ENCODE measurements around the gene ZNF354B. TPM values are rescaled to one million over a fixed set of nuclear protein-coding genes. Genes with fewer than 3 reads are reported as not detected.
"Not testable (repeated sequence)": the region's sequence is repeated elsewhere in the genome, so short reads cannot be mapped to it uniquely, and the experiment has no call there.

Gene ZNF354B
- total RNA-seq, 1 donor from 2014 or later = 8.3 TPM

- Histone ChIP-seq H3K27ac (no peak overlapping the region), H3K9me3 (no peaks in the 10 kb centered on the region), H3K27me3 (no peaks in the 10 kb centered on the region), H3K4me1 (no peaks in the 10 kb centered on the region), H3K4me3 (no peak overlapping the region), H3K36me3 (no peaks in the 10 kb centered on the region)
- intact Hi-C loops (cut with DNase I) = no loop called here
- no peak for DNase-seq (ENCODE audit: low spot score in 2 of 2)
- TF ChIP-seq, protein P1, sequence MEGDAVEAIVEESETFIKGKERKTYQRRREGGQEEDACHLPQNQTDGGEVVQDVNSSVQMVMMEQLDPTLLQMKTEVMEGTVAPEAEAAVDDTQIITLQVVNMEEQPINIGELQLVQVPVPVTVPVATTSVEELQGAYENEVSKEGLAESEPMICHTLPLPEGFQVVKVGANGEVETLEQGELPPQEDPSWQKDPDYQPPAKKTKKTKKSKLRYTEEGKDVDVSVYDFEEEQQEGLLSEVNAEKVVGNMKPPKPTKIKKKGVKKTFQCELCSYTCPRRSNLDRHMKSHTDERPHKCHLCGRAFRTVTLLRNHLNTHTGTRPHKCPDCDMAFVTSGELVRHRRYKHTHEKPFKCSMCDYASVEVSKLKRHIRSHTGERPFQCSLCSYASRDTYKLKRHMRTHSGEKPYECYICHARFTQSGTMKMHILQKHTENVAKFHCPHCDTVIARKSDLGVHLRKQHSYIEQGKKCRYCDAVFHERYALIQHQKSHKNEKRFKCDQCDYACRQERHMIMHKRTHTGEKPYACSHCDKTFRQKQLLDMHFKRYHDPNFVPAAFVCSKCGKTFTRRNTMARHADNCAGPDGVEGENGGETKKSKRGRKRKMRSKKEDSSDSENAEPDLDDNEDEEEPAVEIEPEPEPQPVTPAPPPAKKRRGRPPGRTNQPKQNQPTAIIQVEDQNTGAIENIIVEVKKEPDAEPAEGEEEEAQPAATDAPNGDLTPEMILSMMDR (IDR thresholded peaks at IDR 0.05) = no peak
Observed at GRCh38 chr5:178826216-178826615, 33.5 kb upstream of the ZNF354B start.

DNA sequence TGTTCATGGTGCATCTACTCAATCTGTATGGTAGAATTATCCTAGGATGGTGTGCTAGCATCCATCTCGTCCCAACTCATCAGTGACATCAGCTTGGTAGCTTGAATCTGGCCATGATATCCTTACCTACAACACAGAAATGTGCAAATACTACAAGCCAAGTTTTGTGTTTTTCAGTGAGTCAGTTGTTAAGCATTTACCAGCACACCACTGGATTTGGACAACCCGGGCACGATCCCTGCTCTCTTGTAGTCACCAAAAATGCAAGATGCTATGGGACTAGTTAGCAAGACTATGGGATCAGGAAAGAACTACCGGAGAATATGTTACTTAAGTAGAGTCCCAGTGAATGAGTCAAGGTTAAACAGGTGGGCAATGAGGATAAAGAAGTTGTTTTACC is 32.1 kb upstream of the ZNF354B start:
- no peaks in the 10 kb centered on the region for H3K36me3 ChIP-seq
- no peaks in the 10 kb centered on the region for H3K4me1 ChIP-seq
- no peaks in the 10 kb centered on the region for H3K9me3 ChIP-seq
- intact Hi-C loops (cut with DNase I) = no loop called here
- H3K4me3 ChIP-seq = no peak overlapping the region
- DNase-seq (ENCODE audit: low spot score in 2 of 2) = no peak
- H3K27me3 ChIP-seq = no peaks in the 10 kb centered on the region
- TF ChIP-seq, protein P1 (IDR thresholded peaks at IDR 0.05) = no peak
- no peak overlapping the region for H3K27ac ChIP-seq

DNA sequence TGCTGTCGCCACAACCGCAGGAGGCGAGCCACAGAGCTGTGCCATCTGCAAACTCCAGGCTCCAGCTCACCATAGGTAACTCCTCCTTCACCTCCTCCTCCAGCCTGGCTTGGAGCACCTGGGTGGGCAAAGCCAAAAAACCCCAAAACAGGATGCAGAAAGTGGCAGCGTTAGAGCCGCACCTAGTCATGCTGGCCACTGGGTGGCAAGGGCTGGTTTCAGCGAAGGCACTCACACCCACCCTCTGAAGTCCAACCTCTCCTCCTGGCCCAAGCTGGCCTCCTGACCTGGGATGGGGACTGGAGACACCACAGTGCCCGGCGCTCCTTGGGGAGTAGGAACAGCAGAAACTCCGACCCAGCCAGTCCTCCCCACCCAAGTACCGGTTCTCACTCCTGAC is 28.7 kb upstream of the ZNF354B start:
- Histone ChIP-seq H3K4me3 (no peak overlapping the region), H3K4me1 (no peaks in the 10 kb centered on the region), H3K36me3 (no peaks in the 10 kb centered on the region), H3K27me3 (no peaks in the 10 kb centered on the region), H3K27ac (no peak overlapping the region), H3K9me3 (no peaks in the 10 kb centered on the region)
- no peak for DNase-seq (ENCODE audit: low spot score in 2 of 2)
- TF ChIP-seq, protein P1 (IDR thresholded peaks at IDR 0.05) = no peak
- intact Hi-C loops (cut with DNase I) = no loop called here

DNA sequence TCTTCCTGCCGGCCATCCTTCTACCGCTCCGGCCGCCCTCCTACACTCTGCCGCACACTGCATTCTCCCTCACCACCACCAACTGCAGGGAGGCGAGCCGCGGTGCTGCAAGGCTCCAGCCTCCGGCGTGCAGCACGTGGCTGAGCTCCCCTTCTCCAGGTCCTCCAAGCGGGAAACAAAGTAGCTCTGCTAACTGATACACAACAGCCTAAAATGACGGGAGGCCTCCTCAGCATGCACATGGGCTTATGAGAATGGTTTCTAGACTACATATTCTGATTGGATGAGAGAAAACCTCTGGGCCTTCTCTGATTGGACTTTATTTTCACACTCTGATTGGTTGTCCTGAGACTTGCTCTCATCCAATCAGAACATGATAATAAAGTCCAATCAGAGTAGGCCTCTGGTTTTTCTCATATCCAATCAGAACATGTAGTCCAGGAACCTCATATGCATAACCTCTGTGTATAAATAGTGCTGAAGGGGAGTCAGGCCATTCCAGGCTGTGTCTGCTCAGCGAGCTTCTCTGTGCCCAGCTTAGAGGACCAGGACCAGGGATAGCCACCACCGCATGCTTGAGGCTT is 27.0 kb upstream of the ZNF354B start:
- TF ChIP-seq, protein P1 (IDR thresholded peaks at IDR 0.05) = no peak
- intact Hi-C loops (cut with DNase I) = no loop called here
- H3K4me3 ChIP-seq = no peak overlapping the region
- H3K9me3 ChIP-seq = no peaks in the 10 kb centered on the region
- DNase-seq (ENCODE audit: low spot score in 2 of 2) = no peak
- H3K4me1 ChIP-seq = no peaks in the 10 kb centered on the region
- no peaks in the 10 kb centered on the region for H3K36me3 ChIP-seq
- no peak overlapping the region for H3K27ac ChIP-seq
- H3K27me3 ChIP-seq = no peaks in the 10 kb centered on the region

DNA sequence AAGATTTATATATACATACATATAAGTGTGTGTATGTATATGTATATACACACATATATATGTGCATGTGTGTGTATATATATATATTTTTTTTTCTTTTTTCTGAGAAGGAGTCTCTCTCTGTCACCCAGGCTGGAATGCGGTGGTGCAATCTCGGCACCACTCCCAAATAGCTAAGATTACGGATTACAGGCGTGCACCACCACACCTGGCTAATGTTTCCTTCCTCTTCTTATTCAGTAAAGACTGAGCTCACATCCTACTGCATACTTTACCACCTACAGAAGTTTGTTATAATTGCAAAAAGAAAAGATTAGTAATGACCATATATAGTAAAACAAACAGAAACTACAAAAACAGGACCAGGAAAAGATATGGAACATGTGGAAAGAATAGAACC is 23.1 kb upstream of the ZNF354B start:
- no peak overlapping the region for H3K27ac ChIP-seq
- intact Hi-C loops (cut with DNase I) = no loop called here
- TF ChIP-seq, protein P1 (IDR thresholded peaks at IDR 0.05) = no peak
- H3K36me3 ChIP-seq = no peaks in the 10 kb centered on the region
- H3K27me3 ChIP-seq = no peaks in the 10 kb centered on the region
- no peaks in the 10 kb centered on the region for H3K9me3 ChIP-seq
- DNase-seq (ENCODE audit: low spot score in 2 of 2) = no peak
- H3K4me3 ChIP-seq = no peak overlapping the region
- no peaks in the 10 kb centered on the region for H3K4me1 ChIP-seq

DNA sequence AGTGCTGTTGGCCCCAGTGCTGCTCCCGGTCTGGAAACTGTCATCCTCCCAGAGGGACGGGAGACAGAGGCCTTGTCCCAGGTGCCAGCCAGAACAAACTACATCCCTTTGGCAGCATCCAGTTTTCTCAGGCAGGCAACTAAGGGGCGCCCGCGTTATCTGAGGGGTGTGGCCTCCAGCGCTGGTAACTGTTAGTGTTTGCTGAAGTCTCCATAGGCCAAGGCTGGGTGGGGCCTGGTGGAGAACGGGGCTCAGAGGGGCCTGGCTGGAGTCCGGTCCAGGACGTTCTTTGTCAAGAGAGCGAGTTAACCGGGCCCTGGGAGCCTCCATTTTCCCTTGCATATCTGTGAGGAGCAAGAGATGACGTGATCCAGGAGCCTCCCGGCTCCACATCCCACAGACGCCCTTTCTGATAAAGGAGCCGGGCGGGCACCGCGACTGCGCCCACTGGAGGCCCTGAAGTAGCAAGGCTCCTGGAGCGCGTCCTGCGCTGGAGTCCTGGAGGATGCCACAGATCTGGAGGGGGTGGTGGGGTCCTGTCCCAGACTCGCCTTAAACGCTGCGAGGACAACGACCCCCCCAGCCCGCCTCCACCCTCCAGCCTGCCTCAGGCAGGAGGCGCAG is 20.9 kb upstream of the ZNF354B start:
- H3K9me3 ChIP-seq; H3K4me3 ChIP-seq; intact Hi-C loops (cut with DNase I); H3K36me3 ChIP-seq; H3K27me3 ChIP-seq; H3K4me1 ChIP-seq; DNase-seq (ENCODE audit: low spot score in 2 of 2); H3K27ac ChIP-seq: not testable (repeated sequence)

Measured in ascending aorta (tissue), 2 donors.